Activated CD8-positive, alpha-beta memory T cell treated with anti-CD3 and anti-CD28 coated beads, Interleukin-2, amount 50 U/mL, for 4 hours (primary cell): ENCODE data around the gene SLC22A2.

ENCODE experiments used
- DNase-seq: peaks from one replicate; pipeline ENCODE4 v3.0.0-alpha.2; 2020

Gene SLC22A2

DNA sequence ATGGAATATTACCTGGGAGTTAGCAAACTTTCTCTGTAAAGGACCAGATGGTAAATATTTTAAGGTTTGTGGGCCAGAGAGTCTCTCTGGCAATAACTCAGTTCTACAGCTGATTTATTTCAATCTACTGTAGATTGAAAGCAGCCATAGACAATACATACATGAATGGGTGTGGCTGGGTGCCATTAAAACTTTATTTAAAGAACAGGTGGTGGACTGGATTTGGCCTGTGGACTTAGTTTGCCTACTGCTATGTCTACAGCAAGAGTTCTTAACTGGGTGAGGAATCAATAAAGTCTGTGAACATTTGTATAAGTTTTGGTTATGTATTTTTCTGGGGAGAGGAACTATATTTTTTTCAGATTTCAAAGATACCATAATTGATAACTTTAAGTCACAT is 55.1 kb downstream of the SLC22A2 start:
- no peak for DNase-seq

GRCh38 chr6:160203076-160203475 is 55.5 kb downstream of the SLC22A2 start:
- no peak for DNase-seq

- DNase-seq: no peak
Measured at GRCh38 chr6:160202411-160202810, 56.2 kb downstream of the SLC22A2 start.

DNA sequence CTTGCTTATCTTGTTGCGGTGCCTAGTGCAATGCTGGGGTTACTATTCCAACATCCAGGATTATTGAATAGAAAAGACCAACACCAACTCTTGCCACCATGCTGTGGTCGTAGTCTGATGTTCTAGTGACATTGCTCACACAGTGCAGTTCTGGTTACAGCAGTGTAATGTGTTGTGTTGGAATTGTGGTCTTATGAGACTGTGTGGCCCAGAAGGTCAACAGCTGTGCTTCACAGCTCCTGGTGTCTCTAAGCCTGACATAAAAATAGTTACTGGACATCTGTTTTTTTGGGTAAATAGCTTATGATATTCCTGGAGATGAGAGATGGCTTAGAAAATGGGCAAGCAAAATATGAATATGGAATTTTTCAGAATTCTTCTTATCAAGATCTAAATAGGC is 57.6 kb downstream of the SLC22A2 start:
- DNase-seq: no peak

GRCh38 chr6:160198606-160199211 is 59.9 kb downstream of the SLC22A2 start:
- DNase-seq: no peak

DNA sequence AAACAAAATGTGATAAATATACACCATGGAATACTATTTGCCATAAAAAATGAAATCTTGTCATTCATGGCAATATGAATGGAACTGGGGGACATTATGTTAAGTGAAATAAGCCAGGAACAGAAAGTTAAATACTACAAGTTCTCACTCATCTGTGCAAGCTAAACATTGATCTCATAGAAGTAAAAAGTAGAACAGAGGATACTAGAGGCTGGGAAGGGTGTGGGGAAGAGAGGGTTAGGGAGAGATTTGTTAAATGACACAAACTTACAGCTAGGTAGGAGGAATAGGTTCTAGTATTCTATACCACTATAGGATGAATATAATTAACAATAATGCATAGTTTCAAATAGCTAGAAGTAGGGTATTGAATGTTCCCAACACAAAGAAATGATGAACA is 61.0 kb downstream of the SLC22A2 start:
- DNase-seq: no peak

DNA sequence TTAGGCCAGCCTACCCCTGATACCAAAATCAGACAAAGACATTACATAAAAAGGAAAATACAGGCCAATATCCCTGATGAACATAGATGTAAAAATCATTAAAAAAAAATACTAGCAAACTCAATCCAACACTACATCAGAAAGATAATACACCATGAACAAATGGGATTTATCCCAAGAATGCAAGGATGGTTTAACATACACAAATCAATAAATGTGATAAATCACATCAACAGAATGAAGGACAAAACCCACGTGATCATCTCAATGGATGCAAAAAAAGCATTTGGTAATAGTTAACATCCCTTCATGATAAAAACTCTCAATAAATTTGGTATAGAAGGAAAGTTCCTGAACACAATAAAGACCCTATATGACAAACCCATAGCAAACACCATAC is 63.8 kb downstream of the SLC22A2 start:
- no peak for DNase-seq

GRCh38 chr6:160192840-160193239 is 65.8 kb downstream of the SLC22A2 start:
- DNase-seq: no peak

GRCh38 chr6:160190973-160191372 is 67.6 kb downstream of the SLC22A2 start:
- DNase-seq: no peak

DNA sequence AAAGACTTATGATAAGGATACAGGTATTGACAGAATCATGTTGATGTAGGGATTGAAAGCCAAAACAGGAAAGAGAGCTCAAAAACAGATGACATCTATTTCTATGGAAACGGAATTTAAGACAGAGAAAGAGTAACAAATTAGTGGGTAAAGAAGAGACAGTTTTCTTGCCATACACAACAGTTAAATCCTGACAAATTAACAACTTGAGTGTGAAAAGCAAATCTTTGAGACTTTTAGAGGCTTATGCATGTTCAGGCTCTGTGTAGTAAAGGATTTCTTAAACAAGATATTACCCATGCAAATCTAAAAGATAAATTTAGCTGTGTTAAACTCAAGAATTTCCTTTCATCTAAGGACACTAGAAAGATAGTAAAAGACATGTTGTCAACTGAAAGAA is 68.5 kb downstream of the SLC22A2 start:
- DNase-seq: no peak

- no peak for DNase-seq
Measured at GRCh38 chr6:160188773-160189172, 69.8 kb downstream of the SLC22A2 start.

DNA sequence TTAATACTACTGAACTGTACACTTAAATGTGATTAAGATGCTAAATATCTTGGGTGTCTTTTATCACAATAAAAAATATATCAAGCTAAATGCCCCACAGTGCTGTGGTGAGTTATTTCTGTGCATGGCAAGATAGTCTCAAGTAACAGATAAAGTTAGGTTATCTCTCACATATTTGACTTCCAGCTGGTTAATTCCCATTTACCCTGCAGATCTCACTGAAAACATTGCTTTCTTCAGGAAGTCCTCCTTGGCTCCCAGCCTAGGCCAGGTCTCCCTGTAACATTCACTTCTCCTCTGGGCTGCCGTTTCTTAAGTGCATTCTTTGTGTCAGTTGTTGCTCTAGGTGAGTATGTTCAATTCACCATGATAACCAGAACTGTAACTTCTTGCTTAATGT is 77.9 kb downstream of the SLC22A2 start:
- no peak for DNase-seq

DNA sequence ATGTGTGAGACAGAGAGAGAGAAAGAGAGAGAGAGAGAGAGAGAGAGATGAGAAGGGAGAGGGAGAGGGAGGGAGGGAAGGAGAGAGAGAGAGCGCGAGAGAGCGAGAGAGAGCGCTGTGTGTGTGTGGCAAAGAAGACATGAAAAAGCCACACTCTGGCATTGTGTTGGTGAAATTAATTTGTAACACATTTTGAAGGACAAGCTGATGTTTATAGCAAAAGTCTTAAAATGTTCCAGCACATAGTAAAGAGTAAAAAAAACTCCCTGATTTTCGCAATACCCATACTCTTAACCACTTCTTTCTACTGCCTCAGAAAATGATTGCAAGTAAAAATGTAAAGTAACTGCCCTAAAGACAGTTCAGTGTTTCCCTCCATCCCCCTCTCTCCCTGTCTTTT is 80.3 kb downstream of the SLC22A2 start:
- no peak for DNase-seq

- DNase-seq: no peak
Measured at GRCh38 chr6:160177220-160177619, 81.4 kb downstream of the SLC22A2 start.

GRCh38 chr6:160174681-160175080 is 83.9 kb downstream of the SLC22A2 start:
- DNase-seq: no peak

DNA sequence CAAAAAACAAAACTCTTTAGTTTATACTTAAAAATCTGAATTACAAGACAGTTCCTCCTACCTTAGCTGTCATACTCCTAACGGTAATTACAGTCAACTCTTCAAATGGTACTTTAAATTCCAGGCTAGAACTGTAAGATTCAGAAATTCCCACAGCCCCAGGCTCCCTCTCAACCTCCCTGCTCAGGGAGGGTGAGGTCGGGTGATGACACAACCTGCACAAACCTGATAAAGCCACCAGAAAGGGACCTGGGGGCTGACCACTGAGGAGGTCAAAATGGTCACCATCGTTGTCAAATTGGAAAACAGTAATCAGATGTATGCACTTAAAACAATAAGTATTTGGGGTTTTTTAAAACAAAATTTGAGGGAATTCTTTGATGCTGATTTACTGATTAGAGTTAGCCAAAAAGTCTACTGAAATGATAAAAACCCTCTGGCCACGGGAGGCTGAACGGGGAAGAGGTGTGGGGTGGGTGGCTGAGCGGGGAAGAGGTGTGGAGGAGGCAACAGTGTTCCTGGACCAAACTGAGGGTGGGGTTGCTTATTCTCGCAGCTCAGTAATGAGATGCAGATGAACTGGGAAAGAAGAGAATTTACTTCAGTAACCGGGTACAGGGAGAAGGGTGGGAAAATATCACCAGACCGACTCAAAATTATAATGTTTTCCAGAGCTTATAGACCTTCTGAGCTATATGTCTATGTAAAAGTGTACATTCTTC is 84.7 kb downstream of the SLC22A2 start:
- DNase-seq: no peak

GRCh38 chr6:160172704-160173103 is 85.9 kb downstream of the SLC22A2 start:
- no peak for DNase-seq

GRCh38 chr6:160170018-160170680 is 88.5 kb downstream of the SLC22A2 start:
- no peak for DNase-seq

- DNase-seq: no peak
Measured at GRCh38 chr6:160167604-160168399, 90.8 kb downstream of the SLC22A2 start.
